ENCODE results near the gene NACA.

Gene NACA

DNA sequence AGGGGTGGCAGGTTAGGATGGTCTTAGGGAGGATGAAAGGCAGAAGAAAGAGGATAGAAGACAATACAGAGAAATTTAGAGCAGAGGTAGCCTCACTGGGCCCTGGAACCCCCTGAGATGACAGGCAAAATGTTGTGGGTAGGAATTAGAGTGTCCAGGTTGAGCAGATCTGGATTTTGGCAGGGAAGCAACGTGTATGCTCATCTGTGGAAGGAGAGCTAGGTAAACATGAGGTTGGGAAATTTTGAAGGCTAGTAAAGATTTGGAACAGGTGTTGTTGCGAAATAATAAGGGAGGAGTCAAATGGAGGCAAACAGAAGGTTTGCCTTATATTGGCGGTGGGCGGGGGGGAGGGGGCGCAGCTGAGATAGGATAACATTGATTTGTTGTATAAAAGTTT, 43.3 kb upstream of the NACA start:
- TF ChIP-seq YY1 (tag by site-specific recombination; IDR thresholded peaks at IDR 0.05) (no peak), ZNF138 (tag by site-specific recombination; IDR thresholded peaks at IDR 0.05; ENCODE audit: borderline replicate concordance) (no peak), SETDB1 (IDR thresholded peaks at IDR 0.05; ENCODE audit: insufficient read length, low read length) (no peak), BCL11A (tag by site-specific recombination; IDR thresholded peaks at IDR 0.05; ENCODE audit: low read depth) (no peak), ZNF18 (tag by site-specific recombination; IDR thresholded peaks at IDR 0.05) (no peak), ZNF248 (tag by site-specific recombination; IDR thresholded peaks at IDR 0.05) (no peak), ZNF610 (tag by site-specific recombination; IDR thresholded peaks at IDR 0.05; ENCODE audit: borderline replicate concordance) (no peak), KLF1 (tag by site-specific recombination; IDR thresholded peaks at IDR 0.05) (no peak), ZNF114 (tag by site-specific recombination; IDR thresholded peaks at IDR 0.05) (no peak), ZNF792 (tag by site-specific recombination; IDR thresholded peaks at IDR 0.05) (no peak), KLF10 (tag by site-specific recombination; IDR thresholded peaks at IDR 0.05) (no peak), MYNN (tag by site-specific recombination; IDR thresholded peaks at IDR 0.05; ENCODE audit: borderline replicate concordance) (no peak), ZNF510 (tag by site-specific recombination; IDR thresholded peaks at IDR 0.05; ENCODE audit: insufficient replicate concordance) (no peak), ZNF341 (tag by site-specific recombination; IDR thresholded peaks at IDR 0.05; ENCODE audit: low read depth) (no peak), SP2 (tag by site-specific recombination; IDR thresholded peaks at IDR 0.05) (no peak)
- TF ChIP-seq, protein P1, sequence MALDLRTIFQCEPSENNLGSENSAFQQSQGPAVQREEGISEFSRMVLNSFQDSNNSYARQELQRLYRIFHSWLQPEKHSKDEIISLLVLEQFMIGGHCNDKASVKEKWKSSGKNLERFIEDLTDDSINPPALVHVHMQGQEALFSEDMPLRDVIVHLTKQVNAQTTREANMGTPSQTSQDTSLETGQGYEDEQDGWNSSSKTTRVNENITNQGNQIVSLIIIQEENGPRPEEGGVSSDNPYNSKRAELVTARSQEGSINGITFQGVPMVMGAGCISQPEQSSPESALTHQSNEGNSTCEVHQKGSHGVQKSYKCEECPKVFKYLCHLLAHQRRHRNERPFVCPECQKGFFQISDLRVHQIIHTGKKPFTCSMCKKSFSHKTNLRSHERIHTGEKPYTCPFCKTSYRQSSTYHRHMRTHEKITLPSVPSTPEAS (tag by site-specific recombination; IDR thresholded peaks at IDR 0.05), result no peak
- Histone ChIP-seq H3K36me3 (ENCODE audit: control insufficient read depth in 2 of 2, insufficient read depth in 1 of 2, low read length in 2 of 2) (no peaks in the 10 kb centered on the region), H3K9me3 (ENCODE audit: control insufficient read depth, insufficient read depth, low read depth, low read length) (no peaks in the 10 kb centered on the region), H3K4me3 (ENCODE audit: low read depth, low read length) (no peak overlapping the region), H3K4me1 (ENCODE audit: control insufficient read depth, insufficient read depth, low read length) (no peaks in the 10 kb centered on the region), H3K27ac (ENCODE audit: extremely low read depth, low read depth, low read length) (no peak overlapping the region)
- ChIA-PET CTCF (interaction anchor here (0.6 to 0.7 kb wide), 2 partner anchors 11 to 131 kb away, joined by 3 to 5 read pairs; no protein-coding TSS in a partner anchor), POLR2A (interaction anchor here (1.0 kb wide), 1 partner anchor 10 kb away, joined by 3 read pairs; no protein-coding TSS in a partner anchor)

DNA sequence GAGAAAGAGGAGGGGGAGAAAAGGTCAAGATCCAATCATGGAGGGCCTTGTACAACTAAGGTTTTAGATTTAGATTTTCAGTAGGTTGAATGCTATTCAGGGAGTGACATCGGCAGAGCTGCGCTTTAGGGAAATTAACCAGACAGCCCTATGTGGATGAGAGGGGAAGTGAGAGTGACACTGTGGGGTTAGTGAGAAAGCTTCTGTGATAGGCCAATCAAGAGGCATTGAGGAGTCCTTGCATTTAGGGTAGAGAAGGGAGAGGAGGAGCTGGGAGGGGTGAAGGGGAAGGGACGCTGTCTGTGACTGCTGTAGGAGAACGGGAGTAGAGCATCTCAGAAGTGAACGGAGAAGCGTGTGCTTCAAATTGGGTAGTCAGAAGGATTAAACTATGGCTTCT, 41.4 kb upstream of the NACA start:
- H3K27ac ChIP-seq (ENCODE audit: extremely low read depth, low read depth, low read length), result no peak overlapping the region
- no peaks in the 10 kb centered on the region for H3K36me3 ChIP-seq (ENCODE audit: control insufficient read depth in 2 of 2, insufficient read depth in 1 of 2, low read length in 2 of 2)
- no peaks in the 10 kb centered on the region for H3K4me1 ChIP-seq (ENCODE audit: control insufficient read depth, insufficient read depth, low read length)
- H3K4me3 ChIP-seq (ENCODE audit: low read depth, low read length), result no peak overlapping the region
- CTCF ChIA-PET, result interaction anchor here (0.5 to 1.7 kb wide), 3 partner anchors 12 to 235 kb away, joined by 3 to 6 read pairs (median 3); no protein-coding TSS in a partner anchor
- H3K9me3 ChIP-seq (ENCODE audit: control insufficient read depth, insufficient read depth, low read depth, low read length), result no peaks in the 10 kb centered on the region
- POLR2A ChIA-PET, result no interaction called here
- TF ChIP-seq HOXC10 (CRISPR knock-in tag; IDR thresholded peaks at IDR 0.05) (no peak), ZNF670 (tag by site-specific recombination; IDR thresholded peaks at IDR 0.05; ENCODE audit: low read depth) (no peak), ZBTB1 (tag by site-specific recombination; IDR thresholded peaks at IDR 0.05) (no peak), ZNF544 (tag by site-specific recombination; IDR thresholded peaks at IDR 0.05) (no peak), ZNF707 (tag by site-specific recombination; IDR thresholded peaks at IDR 0.05) (no peak), ZBTB26 (tag by site-specific recombination; optimal IDR thresholded peaks at IDR 0.05) (no peak), ZNF677 (tag by site-specific recombination; IDR thresholded peaks at IDR 0.05) (no peak), ZNF692 (tag by site-specific recombination; IDR thresholded peaks at IDR 0.05) (no peak), ZNF837 (tag by site-specific recombination; IDR thresholded peaks at IDR 0.05) (no peak), BCL11B (tag by site-specific recombination; IDR thresholded peaks at IDR 0.05; ENCODE audit: low read depth) (no peak), ZNF341 (tag by site-specific recombination; IDR thresholded peaks at IDR 0.05; ENCODE audit: low read depth) (no peak), ZNF530 (tag by site-specific recombination; IDR thresholded peaks at IDR 0.05; ENCODE audit: low read depth) (no peak)
- TF ChIP-seq, protein P2, sequence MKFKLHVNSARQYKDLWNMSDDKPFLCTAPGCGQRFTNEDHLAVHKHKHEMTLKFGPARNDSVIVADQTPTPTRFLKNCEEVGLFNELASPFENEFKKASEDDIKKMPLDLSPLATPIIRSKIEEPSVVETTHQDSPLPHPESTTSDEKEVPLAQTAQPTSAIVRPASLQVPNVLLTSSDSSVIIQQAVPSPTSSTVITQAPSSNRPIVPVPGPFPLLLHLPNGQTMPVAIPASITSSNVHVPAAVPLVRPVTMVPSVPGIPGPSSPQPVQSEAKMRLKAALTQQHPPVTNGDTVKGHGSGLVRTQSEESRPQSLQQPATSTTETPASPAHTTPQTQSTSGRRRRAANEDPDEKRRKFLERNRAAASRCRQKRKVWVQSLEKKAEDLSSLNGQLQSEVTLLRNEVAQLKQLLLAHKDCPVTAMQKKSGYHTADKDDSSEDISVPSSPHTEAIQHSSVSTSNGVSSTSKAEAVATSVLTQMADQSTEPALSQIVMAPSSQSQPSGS (tag by site-specific recombination; IDR thresholded peaks at IDR 0.05; ENCODE audit: low read depth), result no peak
- TF ChIP-seq, protein P3, sequence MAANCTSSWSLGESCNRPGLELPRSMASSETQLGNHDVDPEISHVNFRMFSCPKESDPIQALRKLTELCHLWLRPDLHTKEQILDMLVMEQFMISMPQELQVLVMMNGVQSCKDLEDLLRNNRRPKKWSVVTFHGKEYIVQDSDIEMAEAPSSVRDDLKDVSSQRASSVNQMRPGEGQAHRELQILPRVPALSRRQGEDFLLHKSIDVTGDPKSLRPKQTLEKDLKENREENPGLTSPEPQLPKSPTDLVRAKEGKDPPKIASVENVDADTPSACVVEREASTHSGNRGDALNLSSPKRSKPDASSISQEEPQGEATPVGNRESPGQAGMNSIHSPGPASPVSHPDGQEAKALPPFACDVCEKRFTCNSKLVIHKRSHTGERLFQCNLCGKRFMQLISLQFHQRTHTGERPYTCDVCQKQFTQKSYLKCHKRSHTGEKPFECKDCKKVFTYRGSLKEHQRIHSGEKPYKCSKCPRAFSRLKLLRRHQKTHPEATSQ (tag by site-specific recombination; IDR thresholded peaks at IDR 0.05), result no peak

All from HEK293 (cell line).